GM10266 (cell line): ENCODE data around the gene UBN1.

Source experiments
- DNase-seq: peaks from one replicate; pipeline ENCODE4 v3.0.0; 2012; ENCODE audit errors: extremely low spot score
- TF ChIP-seq, protein P1 (sequence below): IDR thresholded peaks from 2 replicates; pipeline ENCODE4 v1.5.1; 2012; ENCODE audit warnings: mild to moderate bottlenecking, low read depth; ENCODE audit not compliant: control insufficient read depth, insufficient read depth; ENCODE audit errors: missing control alignments

UBN1 gene

GRCh38 chr16:4801051-4801961, 46.0 kb upstream of the UBN1 start:
- TF ChIP-seq, protein P1, sequence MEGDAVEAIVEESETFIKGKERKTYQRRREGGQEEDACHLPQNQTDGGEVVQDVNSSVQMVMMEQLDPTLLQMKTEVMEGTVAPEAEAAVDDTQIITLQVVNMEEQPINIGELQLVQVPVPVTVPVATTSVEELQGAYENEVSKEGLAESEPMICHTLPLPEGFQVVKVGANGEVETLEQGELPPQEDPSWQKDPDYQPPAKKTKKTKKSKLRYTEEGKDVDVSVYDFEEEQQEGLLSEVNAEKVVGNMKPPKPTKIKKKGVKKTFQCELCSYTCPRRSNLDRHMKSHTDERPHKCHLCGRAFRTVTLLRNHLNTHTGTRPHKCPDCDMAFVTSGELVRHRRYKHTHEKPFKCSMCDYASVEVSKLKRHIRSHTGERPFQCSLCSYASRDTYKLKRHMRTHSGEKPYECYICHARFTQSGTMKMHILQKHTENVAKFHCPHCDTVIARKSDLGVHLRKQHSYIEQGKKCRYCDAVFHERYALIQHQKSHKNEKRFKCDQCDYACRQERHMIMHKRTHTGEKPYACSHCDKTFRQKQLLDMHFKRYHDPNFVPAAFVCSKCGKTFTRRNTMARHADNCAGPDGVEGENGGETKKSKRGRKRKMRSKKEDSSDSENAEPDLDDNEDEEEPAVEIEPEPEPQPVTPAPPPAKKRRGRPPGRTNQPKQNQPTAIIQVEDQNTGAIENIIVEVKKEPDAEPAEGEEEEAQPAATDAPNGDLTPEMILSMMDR, result no peak
- DNase-seq, result no peak

DNA sequence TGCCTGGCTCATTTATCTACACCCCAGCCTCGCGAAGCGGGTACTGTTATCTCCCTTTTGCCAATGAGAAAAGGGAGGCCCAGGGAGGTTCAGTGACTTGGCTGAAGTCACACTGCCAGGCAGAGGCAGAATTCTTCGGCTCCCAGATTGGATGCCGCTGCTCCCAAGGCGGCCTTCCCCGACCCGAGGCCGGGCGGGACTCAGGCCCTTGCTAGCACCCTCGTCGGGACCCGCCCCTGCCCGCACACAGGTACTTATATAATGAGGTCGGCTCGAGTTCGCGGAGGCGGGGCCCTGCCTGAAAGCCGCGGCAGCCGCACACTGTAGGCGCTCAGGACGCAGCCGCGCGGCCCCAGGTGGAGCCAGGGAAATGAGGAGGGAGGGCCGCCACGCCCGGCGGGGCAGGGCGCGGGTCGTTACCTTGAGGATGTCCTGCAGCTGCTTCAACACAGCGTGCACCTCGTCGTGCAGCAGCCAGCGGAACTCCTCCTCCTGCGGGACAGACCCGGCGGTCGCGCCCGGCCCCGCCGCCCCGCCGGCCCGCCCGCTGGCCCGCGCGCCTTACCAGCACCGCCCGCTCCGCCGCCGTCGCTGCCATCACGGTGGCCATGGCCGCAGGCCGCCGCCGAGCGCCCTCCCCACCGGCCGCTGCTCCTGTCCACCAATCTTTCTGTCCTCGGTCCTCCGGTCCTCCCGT, 45.2 kb upstream of the UBN1 start, which contains the start of gene ROGDI:
TSS of gene ROGDI (minus strand) at position 672 of the 697 bp plus-strand sequence. CDS start at position 610, 62 bp downstream.
- TF ChIP-seq, protein P1, result no peak
- peak; percentile 87 for DNase-seq

- TF ChIP-seq, protein P1, result no peak
- DNase-seq, result peak; percentile 96
These were observed 44.5 kb upstream of the UBN1 start for GRCh38 chr16:4802659-4803287.

GRCh38 chr16:4803401-4803844, 43.9 kb upstream of the UBN1 start:
- no peak for DNase-seq
- TF ChIP-seq, protein P1, result no peak

DNA sequence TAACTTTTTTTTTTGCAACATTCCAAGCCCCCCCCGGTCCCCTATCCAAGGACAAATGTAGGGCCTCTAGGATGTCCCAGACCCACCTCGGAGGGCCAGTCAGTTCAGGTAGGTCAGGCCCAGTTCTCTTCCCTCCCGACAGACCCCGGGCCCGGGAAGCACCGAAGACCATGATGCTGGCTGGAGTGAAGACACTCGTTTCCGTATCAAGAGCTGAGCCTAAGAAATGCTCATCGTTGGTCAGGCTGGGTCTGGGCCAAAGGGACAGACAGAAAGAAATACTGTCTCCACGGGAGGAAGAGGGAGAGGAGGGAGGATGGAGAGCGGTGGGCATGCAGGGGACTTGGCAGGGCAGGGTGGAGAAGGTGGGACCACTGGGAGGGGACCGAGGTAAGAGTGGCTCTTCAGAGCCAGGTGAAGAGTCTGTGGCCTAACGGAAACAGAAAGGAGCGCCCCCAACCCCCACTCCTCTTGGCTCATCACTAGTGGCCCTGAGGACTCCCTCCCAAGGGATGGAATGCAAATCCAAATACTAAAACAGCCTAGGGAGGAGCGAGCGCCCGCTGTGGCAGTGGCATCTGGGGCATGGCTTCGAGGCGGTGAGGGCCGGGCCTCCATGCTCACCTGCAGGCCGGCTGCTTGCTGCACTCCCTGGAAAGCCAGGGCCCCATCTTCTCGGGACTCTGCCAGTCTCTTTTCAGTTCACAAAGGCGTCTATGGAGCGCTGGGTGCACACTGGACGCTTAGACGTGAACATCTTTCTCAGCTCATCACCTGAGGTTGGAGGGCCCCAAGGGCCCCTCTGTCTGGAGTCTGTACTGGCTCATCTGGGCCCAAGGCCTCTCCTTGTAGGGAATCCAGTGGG, 43.2 kb upstream of the UBN1 start:
- TF ChIP-seq, protein P1, result no peak

DNA sequence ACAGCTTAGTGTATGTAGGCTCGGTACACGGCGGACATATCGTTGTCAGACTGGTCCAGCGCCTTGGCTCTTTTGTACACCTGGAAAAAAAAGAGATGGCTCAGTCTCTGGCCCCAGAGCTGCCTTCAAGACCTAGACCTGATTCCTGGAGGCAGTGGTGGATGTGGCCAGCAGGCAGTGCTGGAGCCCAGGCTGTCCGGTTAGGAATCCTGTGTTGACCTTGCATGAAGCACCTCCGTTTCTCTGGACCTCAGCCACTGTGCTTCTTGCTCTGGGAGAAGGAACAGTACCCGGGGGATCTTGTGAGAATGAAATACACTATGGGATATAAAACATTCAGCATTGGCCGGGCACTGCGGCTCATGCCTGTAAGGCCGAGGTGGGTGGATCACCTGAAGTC, 42.0 kb upstream of the UBN1 start:
- TF ChIP-seq, protein P1, result no peak
- no peak for DNase-seq

More for the DNA sequence above, 43.2 kb upstream of the UBN1 start:
- no peak for DNase-seq
